Activated T-cell treated with anti-CD3 and anti-CD28 coated beads for 1 hour (primary cell): ENCODE results near the gene JAML.

Experiments
- DNase-seq: peaks from one replicate; pipeline ENCODE4 v3.0.0-alpha.2; 2020; ENCODE audit warnings: low read depth

JAML gene

DNA sequence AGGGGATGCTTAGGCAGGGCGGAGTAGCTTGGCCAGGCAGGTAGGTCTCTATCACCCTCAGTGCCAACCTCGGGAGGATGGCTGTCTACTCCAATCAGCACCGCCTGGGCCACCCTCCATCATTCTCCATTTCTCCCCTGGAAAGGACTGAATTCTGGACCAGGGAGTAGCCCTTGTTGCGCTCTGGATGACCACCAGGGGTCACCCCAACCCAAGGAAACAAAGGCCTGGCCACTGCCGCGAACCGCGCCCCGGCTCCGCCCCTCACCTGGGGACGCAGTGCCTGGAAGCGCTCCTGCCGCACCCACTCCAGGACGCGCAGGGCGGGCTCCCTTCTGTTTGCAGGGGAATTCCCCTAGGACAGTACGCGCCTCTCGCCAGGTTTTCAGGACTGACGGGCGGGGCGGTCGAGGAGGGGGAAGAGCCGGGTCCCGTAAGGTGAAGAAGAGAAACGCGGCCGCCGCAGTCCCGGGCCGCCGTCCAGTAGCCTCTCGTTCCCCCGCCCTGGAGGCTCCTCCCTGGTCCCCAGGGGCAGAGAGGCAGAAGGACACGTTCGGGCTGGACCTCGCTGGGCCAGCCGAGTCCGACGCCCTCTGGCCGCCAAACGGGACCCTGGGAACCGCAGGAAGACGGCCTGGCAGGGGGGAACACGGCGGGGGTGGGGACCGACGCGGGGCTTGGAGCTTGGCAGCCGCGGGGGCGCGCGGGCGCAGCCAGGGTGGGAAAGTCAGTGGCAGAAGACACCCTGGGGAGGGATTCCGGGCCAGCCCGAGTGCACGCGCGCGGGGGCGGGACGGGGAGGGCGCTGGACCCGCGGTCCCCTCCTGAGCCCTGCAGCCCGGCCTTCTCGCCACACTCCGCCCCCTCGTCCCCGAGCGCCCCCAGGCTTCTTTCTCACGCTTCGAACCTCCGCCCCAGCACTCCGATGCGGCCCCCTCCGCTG lies 79.3 kb downstream of the JAML start:
- DNase-seq = peak; percentile 82

DNA sequence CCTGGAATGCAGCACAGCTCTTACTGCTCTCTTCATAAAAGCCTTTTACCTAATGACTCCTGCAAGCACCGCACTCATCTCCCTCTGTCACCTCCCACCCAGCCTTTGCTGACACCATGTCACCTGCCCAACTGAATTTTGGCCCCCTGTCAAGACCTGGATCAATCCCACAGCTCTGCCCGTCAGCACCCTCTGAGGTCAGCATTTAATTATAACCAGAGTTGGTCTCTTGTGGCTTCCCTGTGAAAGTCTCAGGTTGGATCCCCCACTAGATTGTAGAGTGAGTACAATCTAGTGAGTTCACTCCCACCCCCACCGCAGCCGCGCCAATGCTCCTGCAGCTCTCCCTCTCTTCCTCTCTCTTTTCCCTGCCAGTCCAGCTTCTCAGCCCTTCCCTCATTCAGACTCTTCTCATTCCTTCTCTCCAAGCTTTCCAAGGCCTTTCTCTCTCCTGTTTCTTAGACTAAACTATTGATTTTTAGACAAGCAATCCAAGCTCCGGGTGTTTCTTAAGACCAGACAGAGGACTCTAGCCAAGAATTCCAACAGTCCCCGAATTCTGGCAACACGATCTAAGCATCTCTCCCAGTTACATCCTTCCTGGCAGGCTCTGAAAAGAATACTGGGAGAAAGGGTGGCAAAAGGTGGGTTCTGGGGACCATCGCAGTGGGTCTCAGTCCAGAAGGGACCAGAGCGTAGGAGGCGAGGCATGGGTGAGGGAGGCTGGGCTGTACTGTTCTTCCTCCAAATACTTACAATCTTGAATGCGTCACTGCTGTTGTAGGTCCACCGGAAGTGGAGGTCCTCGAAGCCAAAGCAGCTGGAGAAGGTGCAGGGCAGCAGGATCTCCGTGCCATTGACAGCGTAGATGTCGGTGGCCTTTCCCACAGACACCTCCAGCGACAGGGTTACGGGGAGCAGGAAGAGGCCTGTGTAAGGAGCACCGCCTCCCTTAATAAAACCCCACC lies 80.2 kb downstream of the JAML start:
- no peak for DNase-seq
